GM19193 (cell line): ENCODE data around the gene MMEL1.

Source experiments
- POLR2A ChIP-seq: IDR thresholded peaks from 4 replicates; pipeline ENCODE4 v1.6.1; 2011; ENCODE audit not compliant: insufficient read depth, insufficient read length; ENCODE audit errors: extremely low read depth

The MMEL1 gene

GRCh38 chr1:2639203-2639602 is 6.4 kb upstream of the MMEL1 start:
- no peak for TF ChIP-seq POLR2A

DNA sequence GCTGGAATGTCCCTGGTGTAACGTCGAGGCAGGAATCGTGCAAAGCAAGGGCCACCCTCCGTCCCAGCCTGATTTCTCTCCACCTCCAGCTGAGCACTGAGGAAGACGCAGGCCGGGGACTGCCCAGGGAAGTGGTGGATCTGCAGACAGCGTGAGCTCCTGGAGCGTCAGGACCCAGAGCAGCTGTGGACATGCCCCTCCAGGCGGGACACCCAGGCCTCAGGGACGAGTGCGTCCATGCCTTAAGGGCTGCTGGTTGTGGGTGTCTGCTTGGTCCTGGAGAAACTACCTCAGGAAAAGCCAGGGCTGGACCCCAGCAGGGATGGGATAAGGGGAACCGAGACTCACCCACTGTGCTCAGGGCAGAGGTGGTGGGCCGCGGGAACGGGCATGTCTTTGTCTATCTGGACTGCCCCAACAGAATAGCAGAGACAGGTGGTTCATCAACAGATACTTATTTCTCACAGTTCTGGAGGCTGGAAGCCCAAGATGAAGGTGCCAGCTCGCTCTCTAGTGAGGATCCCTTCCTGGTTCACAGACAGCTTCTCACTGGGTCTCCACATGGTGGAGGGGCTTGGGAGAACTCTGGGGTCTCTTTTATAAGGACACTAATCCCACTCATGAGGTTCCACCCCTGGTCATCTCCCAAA is 5.8 kb upstream of the MMEL1 start:
- no peak for TF ChIP-seq POLR2A

DNA sequence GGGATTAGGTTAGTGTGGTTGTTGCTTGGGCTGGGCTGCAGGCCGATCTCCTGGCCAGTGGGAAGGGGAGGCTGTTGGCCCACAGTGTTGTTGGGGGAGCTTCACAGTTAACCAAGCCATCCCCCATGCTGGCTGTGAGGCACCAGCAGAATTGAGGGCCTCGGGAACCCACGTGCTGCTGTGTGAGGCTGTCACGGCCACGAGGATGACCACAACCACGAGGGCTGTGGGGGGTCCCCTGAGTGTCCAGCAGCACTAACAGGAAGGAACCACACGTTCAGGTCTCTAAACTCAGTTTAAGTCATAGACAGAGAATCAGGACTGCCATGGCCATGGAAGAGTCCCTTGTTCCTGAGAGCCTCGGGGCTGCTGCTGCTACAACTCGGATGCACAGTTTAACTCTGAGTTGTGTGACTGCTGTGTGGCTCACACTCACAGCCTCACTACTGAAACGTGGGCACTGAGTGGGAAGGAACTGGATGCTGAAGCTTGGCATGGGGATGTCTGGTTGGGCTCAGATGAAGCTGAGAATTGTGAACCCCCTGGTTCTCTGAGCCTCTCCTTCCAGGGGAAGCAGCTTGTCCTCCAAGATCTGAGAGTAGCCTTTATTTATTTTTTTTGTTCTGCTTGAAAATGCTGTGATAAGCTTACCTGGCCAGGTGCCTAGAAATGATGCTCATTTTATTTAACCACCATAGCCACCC is 4.8 kb upstream of the MMEL1 start:
- TF ChIP-seq POLR2A, result no peak

- TF ChIP-seq POLR2A, result no peak
Measured at GRCh38 chr1:2636733-2637132, 3.9 kb upstream of the MMEL1 start.

GRCh38 chr1:2635361-2636010 is 2.7 kb upstream of the MMEL1 start:
- TF ChIP-seq POLR2A, result no peak

GRCh38 chr1:2633936-2634491 is 1.2 kb upstream of the MMEL1 start:
- TF ChIP-seq POLR2A, result no peak

GRCh38 chr1:2633366-2633935 is 635 bp upstream of the MMEL1 start:
- no peak for TF ChIP-seq POLR2A

GRCh38 chr1:2632051-2632430 is 775 bp downstream of the MMEL1 start:
- no peak for TF ChIP-seq POLR2A

- no peak for TF ChIP-seq POLR2A
Measured at GRCh38 chr1:2631136-2632050, 1.4 kb downstream of the MMEL1 start.

DNA sequence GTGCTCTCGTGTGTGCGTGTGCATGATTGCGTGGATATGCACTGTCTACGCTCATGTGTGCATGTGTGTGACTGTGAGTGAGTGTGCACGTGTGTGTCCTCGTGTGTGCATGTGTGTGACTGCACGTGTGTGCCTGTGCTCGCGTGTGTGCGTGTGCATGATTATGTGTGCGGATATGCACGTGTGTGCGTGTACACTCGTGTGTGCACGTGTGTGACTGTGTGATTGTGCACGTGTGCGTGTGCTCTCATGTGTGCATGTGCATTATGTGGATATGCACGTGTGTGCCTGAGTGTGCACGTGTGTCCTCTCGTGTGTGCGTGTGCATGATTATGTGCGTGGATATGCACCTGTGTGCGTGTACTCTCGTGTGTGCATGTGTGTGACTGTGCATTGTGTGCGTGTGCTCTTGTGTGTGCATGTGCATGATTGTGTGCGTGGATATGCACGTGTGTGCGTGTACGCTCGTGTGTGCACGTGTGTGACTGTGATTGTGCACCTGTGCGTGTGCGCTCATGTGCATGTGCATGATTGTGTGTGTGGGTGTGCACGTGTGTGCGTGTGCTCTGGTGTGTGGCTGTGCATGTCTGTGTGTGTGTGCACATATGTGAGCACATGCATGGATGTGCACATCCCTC is 2.2 kb downstream of the MMEL1 start:
- TF ChIP-seq POLR2A, result no peak

DNA sequence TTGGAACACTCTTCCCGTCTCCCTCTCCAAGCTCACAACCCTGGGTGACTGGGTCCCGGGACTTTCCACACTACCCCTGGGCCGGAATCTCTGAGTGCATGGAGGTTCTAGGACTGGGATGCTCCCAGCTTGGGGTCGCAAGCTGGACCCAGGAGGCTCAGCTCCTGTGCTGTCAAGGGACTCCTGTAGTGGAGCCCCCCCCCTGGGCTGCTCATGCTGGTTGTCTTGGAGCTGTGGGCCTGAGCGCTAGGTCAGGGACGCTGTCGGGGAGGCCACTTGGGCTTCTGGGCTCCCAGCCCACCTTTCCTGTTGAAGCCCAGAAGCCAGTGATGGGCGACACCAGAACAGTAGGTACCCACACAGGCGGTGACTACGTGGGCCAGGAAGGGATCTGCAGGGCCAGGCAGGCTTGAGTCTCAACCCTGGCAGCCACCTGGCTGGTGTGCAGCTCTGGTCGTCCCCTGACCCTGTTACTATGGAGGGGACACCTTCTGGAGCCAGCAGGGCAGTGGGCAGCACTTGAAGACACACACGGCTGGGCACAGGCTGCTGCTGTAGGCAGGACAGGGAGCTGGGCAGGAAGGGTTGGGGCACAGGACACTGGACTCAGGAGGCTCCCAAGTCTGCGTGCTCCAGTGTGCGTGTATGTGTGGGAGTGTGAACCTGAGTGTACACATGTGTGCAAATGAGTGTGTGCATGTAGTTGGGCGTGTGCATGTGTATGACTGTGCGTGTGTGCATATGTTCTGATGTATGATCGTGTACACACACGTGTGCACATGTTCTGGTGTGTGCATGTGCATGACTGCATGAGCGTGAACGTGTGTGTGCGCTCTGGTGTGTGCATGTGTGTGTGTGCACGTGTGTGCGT is 3.0 kb downstream of the MMEL1 start:
- no peak for TF ChIP-seq POLR2A

GRCh38 chr1:2628933-2629626 is 3.7 kb downstream of the MMEL1 start:
- TF ChIP-seq POLR2A, result no peak
